ENCODE data around the gene STK40. TPM values are rescaled to one million over a fixed set of nuclear protein-coding genes. Genes with fewer than 3 reads are reported as not detected.

Gene STK40
- total and polyA plus RNA-seq, 4 donors: 33.2 to 95.7 (median 49.7) TPM

- no peaks in the 10 kb centered on the region for H3K27me3 ChIP-seq (ENCODE audit: control insufficient read depth in 1 of 2, insufficient read depth in 2 of 2, low read length in 1 of 2)
- no peaks in the 10 kb centered on the region for H3K4me1 ChIP-seq (ENCODE audit: control insufficient read depth in 1 of 2, insufficient read depth in 2 of 2, low read length in 2 of 2)
- 89 to 92% methylated on average over 12 of the region's 12 CpGs for WGBS, 2 donors
- no peak overlapping the region for H3K27ac ChIP-seq (ENCODE audit: low read depth in 1 of 2, low read length in 2 of 2)
- H3K36me3 ChIP-seq (ENCODE audit: control insufficient read depth in 1 of 2, insufficient read depth in 2 of 2, low read length in 1 of 2): no peaks in the 10 kb centered on the region
- H3K4me3 ChIP-seq (ENCODE audit: low read length in 2 of 2): no peak overlapping the region
- H3K9me3 ChIP-seq (ENCODE audit: control insufficient read depth, low read length): no peaks in the 10 kb centered on the region
- intact Hi-C loops (cut with DNase I): no loop called here
- DNase-seq (peak in 1 of 2 donors; percentile 56), ATAC-seq (ENCODE audit: low FRiP score) (no peak)
Measured at GRCh38 chr1:36401602-36402503, 16.1 kb upstream of the STK40 start.

- H3K4me3 ChIP-seq (ENCODE audit: low read length in 2 of 2): no peak overlapping the region
Measured at GRCh38 chr1:36400825-36401601, 15.3 kb upstream of the STK40 start.

DNA sequence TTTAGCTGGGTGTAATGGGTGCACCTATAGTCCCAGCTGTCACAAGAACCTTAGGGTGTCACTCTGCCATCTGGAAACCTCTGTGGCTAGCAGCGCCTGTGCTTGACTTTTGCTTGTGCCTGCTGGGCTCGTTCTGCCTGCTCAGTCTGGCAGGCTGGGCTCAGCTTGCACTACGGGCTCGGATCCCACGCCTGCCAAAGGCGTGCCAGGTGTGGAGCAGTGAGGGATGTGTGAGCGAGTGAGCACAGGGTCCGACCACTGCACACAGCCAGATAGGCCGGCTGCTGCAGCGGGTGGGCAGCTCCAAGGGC is 14.7 kb upstream of the STK40 start:
- no peak overlapping the region for H3K27ac ChIP-seq (ENCODE audit: low read depth in 1 of 2, low read length in 2 of 2)
- no peaks in the 10 kb centered on the region for H3K4me1 ChIP-seq (ENCODE audit: control insufficient read depth in 1 of 2, insufficient read depth in 2 of 2, low read length in 2 of 2)
- no peaks in the 10 kb centered on the region for H3K9me3 ChIP-seq (ENCODE audit: control insufficient read depth, low read length)
- no peak overlapping the region for H3K4me3 ChIP-seq (ENCODE audit: low read length in 2 of 2)
- H3K27me3 ChIP-seq (ENCODE audit: control insufficient read depth in 1 of 2, insufficient read depth in 2 of 2, low read length in 1 of 2): no peaks in the 10 kb centered on the region
- intact Hi-C loops (cut with DNase I): no loop called here
- H3K36me3 ChIP-seq (ENCODE audit: control insufficient read depth in 1 of 2, insufficient read depth in 2 of 2, low read length in 1 of 2): no peaks in the 10 kb centered on the region
- 88 to 92% methylated on average over 10 of the region's 10 CpGs for WGBS, 2 donors
- DNase-seq (no peak), ATAC-seq (ENCODE audit: low FRiP score) (no peak)

More at GRCh38 chr1:36400825-36401601, 15.3 kb upstream of the STK40 start:
- no peaks in the 10 kb centered on the region for H3K4me1 ChIP-seq (ENCODE audit: control insufficient read depth in 1 of 2, insufficient read depth in 2 of 2, low read length in 2 of 2)
- ATAC-seq (ENCODE audit: low FRiP score): peak; percentile 60
- intact Hi-C loops (cut with DNase I): no loop called here
- no peaks in the 10 kb centered on the region for H3K27me3 ChIP-seq (ENCODE audit: control insufficient read depth in 1 of 2, insufficient read depth in 2 of 2, low read length in 1 of 2)
- DNase-seq: peak; percentile 88 to 94
- H3K9me3 ChIP-seq (ENCODE audit: control insufficient read depth, low read length): no peaks in the 10 kb centered on the region
- H3K36me3 ChIP-seq (ENCODE audit: control insufficient read depth in 1 of 2, insufficient read depth in 2 of 2, low read length in 1 of 2): no peaks in the 10 kb centered on the region
- WGBS, 2 donors: 74 to 80% methylated on average over 22 of the region's 22 CpGs
- no peak overlapping the region for H3K27ac ChIP-seq (ENCODE audit: low read depth in 1 of 2, low read length in 2 of 2)

- H3K4me1 ChIP-seq (ENCODE audit: control insufficient read depth in 1 of 2, insufficient read depth in 2 of 2, low read length in 2 of 2): no peaks in the 10 kb centered on the region
- no peaks in the 10 kb centered on the region for H3K27me3 ChIP-seq (ENCODE audit: control insufficient read depth in 1 of 2, insufficient read depth in 2 of 2, low read length in 1 of 2)
- H3K9me3 ChIP-seq (ENCODE audit: control insufficient read depth, low read length): no peaks in the 10 kb centered on the region
- no peak for DNase-seq
- ATAC-seq (ENCODE audit: low FRiP score): no peak
- H3K36me3 ChIP-seq (ENCODE audit: control insufficient read depth in 1 of 2, insufficient read depth in 2 of 2, low read length in 1 of 2): no peaks in the 10 kb centered on the region
- peak overlapping the region in 1 of 2 donors; percentile 41 for H3K27ac ChIP-seq (ENCODE audit: low read depth in 1 of 2, low read length in 2 of 2)
- intact Hi-C loops (cut with DNase I): no loop called here
- no peak overlapping the region for H3K4me3 ChIP-seq (ENCODE audit: low read length in 2 of 2)
- WGBS, 2 donors: 84 to 87% methylated on average over 7 of the region's 7 CpGs
Measured at GRCh38 chr1:36398370-36398977, 12.8 kb upstream of the STK40 start.

- H3K4me3 ChIP-seq (ENCODE audit: low read length in 2 of 2): peak within 1 kb of the TSS; percentile 31 to 63
- H3K27me3 ChIP-seq (ENCODE audit: control insufficient read depth in 1 of 2, insufficient read depth in 2 of 2, low read length in 1 of 2): no peaks in the 10 kb centered on the region
- H3K4me1 ChIP-seq (ENCODE audit: control insufficient read depth in 1 of 2, insufficient read depth in 2 of 2, low read length in 2 of 2): no peaks in the 10 kb centered on the region
- peak; percentile 97 to 98 for DNase-seq
- H3K36me3 ChIP-seq (ENCODE audit: control insufficient read depth in 1 of 2, insufficient read depth in 2 of 2, low read length in 1 of 2): no peaks in the 10 kb centered on the region
- no peaks in the 10 kb centered on the region for H3K9me3 ChIP-seq (ENCODE audit: control insufficient read depth, low read length)
- 1% methylated on average over 60 of the region's 60 CpGs for WGBS, 2 donors
- intact Hi-C loops (cut with DNase I): no loop called here
- peak within 1 kb of the TSS; percentile 38 to 83 for H3K27ac ChIP-seq (ENCODE audit: low read depth in 1 of 2, low read length in 2 of 2)
- ATAC-seq (ENCODE audit: low FRiP score): peak; percentile 96
Measured at GRCh38 chr1:36397378-36398230, 11.9 kb upstream of the STK40 start, which contains the start of gene LSM10. Gene LSM10, minus strand, starts transcription at chr1:36397908. Its CDS starts 3,779 bp downstream, at chr1:36394129.

GRCh38 chr1:36397083-36397377 is 11.3 kb upstream of the STK40 start:
- peak overlapping the region; percentile 38 to 83 for H3K27ac ChIP-seq (ENCODE audit: low read depth in 1 of 2, low read length in 2 of 2)
- WGBS, 2 donors: 1 to 2% methylated on average over 5 of the region's 5 CpGs
- DNase-seq: no peak
- intact Hi-C loops (cut with DNase I): no loop called here
- no peaks in the 10 kb centered on the region for H3K4me1 ChIP-seq (ENCODE audit: control insufficient read depth in 1 of 2, insufficient read depth in 2 of 2, low read length in 2 of 2)
- no peaks in the 10 kb centered on the region for H3K9me3 ChIP-seq (ENCODE audit: control insufficient read depth, low read length)
- H3K27me3 ChIP-seq (ENCODE audit: control insufficient read depth in 1 of 2, insufficient read depth in 2 of 2, low read length in 1 of 2): no peaks in the 10 kb centered on the region
- H3K4me3 ChIP-seq (ENCODE audit: low read length in 2 of 2): peak overlapping the region; percentile 31 to 63
- peak; percentile 66 for ATAC-seq (ENCODE audit: low FRiP score)
- no peaks in the 10 kb centered on the region for H3K36me3 ChIP-seq (ENCODE audit: control insufficient read depth in 1 of 2, insufficient read depth in 2 of 2, low read length in 1 of 2)

DNA sequence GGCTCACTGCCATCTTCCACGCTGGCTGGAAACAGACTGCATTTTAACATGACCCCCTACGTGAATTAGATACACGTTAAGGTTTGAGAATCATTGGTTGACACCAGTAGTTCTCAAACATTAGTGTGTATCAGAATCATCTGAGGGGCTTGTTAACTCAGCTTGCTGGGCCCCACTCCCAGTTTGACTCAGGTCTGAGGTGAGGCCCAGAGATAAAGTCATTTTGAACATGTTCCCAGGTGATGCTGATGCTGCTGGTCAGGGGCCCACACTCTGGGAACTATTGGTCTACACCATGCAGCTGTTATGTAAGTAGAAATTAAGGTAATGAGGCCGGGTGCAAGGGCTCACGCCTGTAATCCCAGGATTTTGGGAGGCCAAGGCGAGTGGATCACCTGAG is 10.6 kb upstream of the STK40 start:
- intact Hi-C loops (cut with DNase I): no loop called here
- DNase-seq (peak in 1 of 2 donors; percentile 12), ATAC-seq (ENCODE audit: low FRiP score) (no peak)
- H3K4me1 ChIP-seq (ENCODE audit: control insufficient read depth in 1 of 2, insufficient read depth in 2 of 2, low read length in 2 of 2): no peaks in the 10 kb centered on the region
- WGBS, 2 donors: 74 to 86% methylated on average over 6 of the region's 6 CpGs
- H3K9me3 ChIP-seq (ENCODE audit: control insufficient read depth, low read length): no peaks in the 10 kb centered on the region
- no peak overlapping the region for H3K4me3 ChIP-seq (ENCODE audit: low read length in 2 of 2)
- H3K36me3 ChIP-seq (ENCODE audit: control insufficient read depth in 1 of 2, insufficient read depth in 2 of 2, low read length in 1 of 2): peaks cover 0 to under 1% of the 10 kb centered on the region in 2 donors
- H3K27me3 ChIP-seq (ENCODE audit: control insufficient read depth in 1 of 2, insufficient read depth in 2 of 2, low read length in 1 of 2): no peaks in the 10 kb centered on the region
- no peak overlapping the region for H3K27ac ChIP-seq (ENCODE audit: low read depth in 1 of 2, low read length in 2 of 2)

GRCh38 chr1:36393686-36394085 is 8.0 kb upstream of the STK40 start:
- Histone ChIP-seq H3K36me3 (ENCODE audit: control insufficient read depth in 1 of 2, insufficient read depth in 2 of 2, low read length in 1 of 2) (peaks cover 0 to 2% of the 10 kb centered on the region in 2 donors), H3K4me3 (ENCODE audit: low read length in 2 of 2) (no peak overlapping the region), H3K4me1 (ENCODE audit: control insufficient read depth in 1 of 2, insufficient read depth in 2 of 2, low read length in 2 of 2) (no peaks in the 10 kb centered on the region), H3K9me3 (ENCODE audit: control insufficient read depth, low read length) (no peaks in the 10 kb centered on the region), H3K27me3 (ENCODE audit: control insufficient read depth in 1 of 2, insufficient read depth in 2 of 2, low read length in 1 of 2) (no peaks in the 10 kb centered on the region), H3K27ac (ENCODE audit: low read depth in 1 of 2, low read length in 2 of 2) (no peak overlapping the region)
- intact Hi-C loops (cut with DNase I): no loop called here
- 93 to 94% methylated on average over 19 of the region's 19 CpGs for WGBS, 2 donors
- DNase-seq: peak; percentile 31 to 78
- ATAC-seq (ENCODE audit: low FRiP score): no peak

Measured in aorta (tissue), 5 donors.